IgD-negative memory B cell (primary cell): ENCODE measurements around the gene MYBPC3. TPM values are rescaled to one million over a fixed set of nuclear protein-coding genes. Genes with fewer than 3 reads are reported as not detected.
A peak's percentile ranks its signal among the peaks of the same experiment; 100 is the strongest.

Source experiments
- H3K27ac Mint-ChIP-seq, 3 donors: one replicate each; pipeline ENCODE4 v1.8.0; 2020 to 2022; ENCODE audit warnings: mild to moderate bottlenecking in 3 of 3, mixed read lengths in 3 of 3, moderate library complexity in 1 of 3
- H3K27me3 Mint-ChIP-seq: one replicate; pipeline ENCODE4 v1.8.0; 2021; ENCODE audit warnings: mixed read lengths
- H3K36me3 Mint-ChIP-seq: one replicate; pipeline ENCODE4 v1.8.0; 2020; ENCODE audit warnings: mild to moderate bottlenecking, mixed read lengths
- H3K4me1 Mint-ChIP-seq, 3 donors: one replicate each; pipeline ENCODE4 v1.8.0; 2020 to 2022; ENCODE audit warnings: mixed read lengths in 3 of 3, mild to moderate bottlenecking in 1 of 3
- H3K4me3 Mint-ChIP-seq, 4 donors: one replicate each; pipeline ENCODE4 v1.8.0; 2020 to 2022; ENCODE audit warnings: mild to moderate bottlenecking in 4 of 4, mixed read lengths in 4 of 4, moderate library complexity in 3 of 4
- H3K9me3 Mint-ChIP-seq, 3 donors: one replicate each; pipeline ENCODE4 v1.8.0; 2020 to 2021; ENCODE audit warnings: mixed read lengths in 3 of 3, mild to moderate bottlenecking in 1 of 3
- polyA plus RNA-seq: library from polyadenylated mRNA; unstranded; fragments of 300-500 nt; fragmentation: Illumina TruSeq; gene quantifications from one replicate; pipeline ENCODE4 v1.2.3, GENCODE V29; 2021

Gene MYBPC3
- polyA plus RNA-seq, 1 donor from 2014 or later = not detected

- H3K27me3 Mint-ChIP-seq = no peaks in the 10 kb centered on the region
- H3K27ac Mint-ChIP-seq = no peak overlapping the region
- no peaks in the 10 kb centered on the region for H3K36me3 Mint-ChIP-seq
- H3K4me1 Mint-ChIP-seq = peaks cover 7 to 14% (median 11%) of the 10 kb centered on the region in 3 donors
- H3K4me3 Mint-ChIP-seq = peak overlapping the region in 1 of 4 donors; percentile 3
- no peaks in the 10 kb centered on the region for H3K9me3 Mint-ChIP-seq
Measured at GRCh38 chr11:47314992-47315391, 37.5 kb downstream of the MYBPC3 start.

- Mint-ChIP-seq H3K27ac (no peak overlapping the region), H3K4me1 (no peaks in the 10 kb centered on the region), H3K36me3 (peaks cover 8% of the 10 kb centered on the region), H3K27me3 (no peaks in the 10 kb centered on the region), H3K4me3 (no peak overlapping the region), H3K9me3 (peaks cover 0 to 4% (median 0%) of the 10 kb centered on the region in 3 donors)
Measured at GRCh38 chr11:47308050-47308823, 44.3 kb downstream of the MYBPC3 start.

GRCh38 chr11:47306484-47306844 is 46.0 kb downstream of the MYBPC3 start:
- Mint-ChIP-seq H3K4me3 (no peak overlapping the region), H3K36me3 (peaks cover 17% of the 10 kb centered on the region), H3K4me1 (peaks cover 0 to 2% (median 0%) of the 10 kb centered on the region in 3 donors), H3K27ac (peak overlapping the region in 1 of 3 donors; percentile 27), H3K27me3 (no peaks in the 10 kb centered on the region), H3K9me3 (peaks cover 4 to 10% (median 10%) of the 10 kb centered on the region in 3 donors)

GRCh38 chr11:47305734-47306483 is 46.6 kb downstream of the MYBPC3 start:
- peaks cover 0 to 2% (median 0%) of the 10 kb centered on the region in 3 donors for H3K4me1 Mint-ChIP-seq
- no peak overlapping the region for H3K4me3 Mint-ChIP-seq
- H3K27ac Mint-ChIP-seq = no peak overlapping the region
- H3K9me3 Mint-ChIP-seq = peaks cover 4 to 10% (median 10%) of the 10 kb centered on the region in 3 donors
- no peaks in the 10 kb centered on the region for H3K27me3 Mint-ChIP-seq
- H3K36me3 Mint-ChIP-seq = peaks cover 17% of the 10 kb centered on the region

- Mint-ChIP-seq H3K4me1 (peaks cover 0 to 2% (median 0%) of the 10 kb centered on the region in 3 donors), H3K9me3 (peaks cover 4 to 10% (median 10%) of the 10 kb centered on the region in 3 donors), H3K27me3 (no peaks in the 10 kb centered on the region), H3K4me3 (no peak overlapping the region), H3K27ac (peak overlapping the region in 1 of 3 donors; percentile 7), H3K36me3 (peaks cover 27% of the 10 kb centered on the region)
Measured at GRCh38 chr11:47302853-47303252, 49.6 kb downstream of the MYBPC3 start.

GRCh38 chr11:47299078-47299477 is 53.4 kb downstream of the MYBPC3 start:
- H3K36me3 Mint-ChIP-seq = peaks cover 25% of the 10 kb centered on the region
- no peak overlapping the region for H3K27ac Mint-ChIP-seq
- peaks cover 0 to 2% (median 0%) of the 10 kb centered on the region in 3 donors for H3K4me1 Mint-ChIP-seq
- H3K27me3 Mint-ChIP-seq = no peaks in the 10 kb centered on the region
- peaks cover 4 to 10% (median 8%) of the 10 kb centered on the region in 3 donors for H3K9me3 Mint-ChIP-seq
- H3K4me3 Mint-ChIP-seq = no peak overlapping the region

GRCh38 chr11:47296045-47296444 is 56.5 kb downstream of the MYBPC3 start:
- H3K27me3 Mint-ChIP-seq = no peaks in the 10 kb centered on the region
- peaks cover 17% of the 10 kb centered on the region for H3K36me3 Mint-ChIP-seq
- H3K9me3 Mint-ChIP-seq = no peaks in the 10 kb centered on the region
- no peak overlapping the region for H3K27ac Mint-ChIP-seq
- H3K4me3 Mint-ChIP-seq = no peak overlapping the region
- H3K4me1 Mint-ChIP-seq = no peaks in the 10 kb centered on the region

- Mint-ChIP-seq H3K27me3 (no peaks in the 10 kb centered on the region), H3K27ac (peak overlapping the region in 1 of 3 donors; percentile 27), H3K4me1 (no peaks in the 10 kb centered on the region), H3K4me3 (no peak overlapping the region), H3K9me3 (no peaks in the 10 kb centered on the region), H3K36me3 (peaks cover 14% of the 10 kb centered on the region)
Measured at GRCh38 chr11:47295385-47295784, 57.1 kb downstream of the MYBPC3 start.

GRCh38 chr11:47289856-47290255 is 62.6 kb downstream of the MYBPC3 start:
- no peaks in the 10 kb centered on the region for H3K4me1 Mint-ChIP-seq
- H3K27ac Mint-ChIP-seq = no peak overlapping the region
- no peak overlapping the region for H3K4me3 Mint-ChIP-seq

GRCh38 chr11:47288066-47288465 is 64.4 kb downstream of the MYBPC3 start:
- H3K4me1 Mint-ChIP-seq = no peaks in the 10 kb centered on the region
- no peaks in the 10 kb centered on the region for H3K27me3 Mint-ChIP-seq
- no peaks in the 10 kb centered on the region for H3K9me3 Mint-ChIP-seq
- H3K27ac Mint-ChIP-seq = peak overlapping the region in 1 of 3 donors; percentile 39
- H3K4me3 Mint-ChIP-seq = no peak overlapping the region
- peaks cover 8% of the 10 kb centered on the region for H3K36me3 Mint-ChIP-seq

More at GRCh38 chr11:47289856-47290255, 62.6 kb downstream of the MYBPC3 start:
- no peaks in the 10 kb centered on the region for H3K9me3 Mint-ChIP-seq
- no peaks in the 10 kb centered on the region for H3K27me3 Mint-ChIP-seq
- H3K36me3 Mint-ChIP-seq = peaks cover 3% of the 10 kb centered on the region

- H3K4me1 Mint-ChIP-seq = no peaks in the 10 kb centered on the region
- no peak overlapping the region for H3K27ac Mint-ChIP-seq
- H3K27me3 Mint-ChIP-seq = no peaks in the 10 kb centered on the region
- no peak overlapping the region for H3K4me3 Mint-ChIP-seq
- H3K9me3 Mint-ChIP-seq = no peaks in the 10 kb centered on the region
- H3K36me3 Mint-ChIP-seq = peaks cover 6% of the 10 kb centered on the region
Measured at GRCh38 chr11:47285969-47286770, 66.3 kb downstream of the MYBPC3 start.

- Mint-ChIP-seq H3K4me3 (no peak overlapping the region), H3K36me3 (peaks cover 8% of the 10 kb centered on the region), H3K27me3 (no peaks in the 10 kb centered on the region), H3K9me3 (no peaks in the 10 kb centered on the region), H3K27ac (peak overlapping the region in 1 of 3 donors; percentile 68), H3K4me1 (no peaks in the 10 kb centered on the region)
Measured at GRCh38 chr11:47284151-47284550, 68.4 kb downstream of the MYBPC3 start.

- no peak overlapping the region for H3K27ac Mint-ChIP-seq
- peaks cover 7% of the 10 kb centered on the region for H3K36me3 Mint-ChIP-seq
- H3K27me3 Mint-ChIP-seq = no peaks in the 10 kb centered on the region
- no peaks in the 10 kb centered on the region for H3K9me3 Mint-ChIP-seq
- no peak overlapping the region for H3K4me3 Mint-ChIP-seq
- H3K4me1 Mint-ChIP-seq = no peaks in the 10 kb centered on the region
Measured at GRCh38 chr11:47282462-47282861, 70.0 kb downstream of the MYBPC3 start.
